ENCODE results near the gene RXRG.

The RXRG gene

GRCh38 chr1:165445388-165445787, 462 bp upstream of the RXRG start:
- DNase-seq = no peak

DNA sequence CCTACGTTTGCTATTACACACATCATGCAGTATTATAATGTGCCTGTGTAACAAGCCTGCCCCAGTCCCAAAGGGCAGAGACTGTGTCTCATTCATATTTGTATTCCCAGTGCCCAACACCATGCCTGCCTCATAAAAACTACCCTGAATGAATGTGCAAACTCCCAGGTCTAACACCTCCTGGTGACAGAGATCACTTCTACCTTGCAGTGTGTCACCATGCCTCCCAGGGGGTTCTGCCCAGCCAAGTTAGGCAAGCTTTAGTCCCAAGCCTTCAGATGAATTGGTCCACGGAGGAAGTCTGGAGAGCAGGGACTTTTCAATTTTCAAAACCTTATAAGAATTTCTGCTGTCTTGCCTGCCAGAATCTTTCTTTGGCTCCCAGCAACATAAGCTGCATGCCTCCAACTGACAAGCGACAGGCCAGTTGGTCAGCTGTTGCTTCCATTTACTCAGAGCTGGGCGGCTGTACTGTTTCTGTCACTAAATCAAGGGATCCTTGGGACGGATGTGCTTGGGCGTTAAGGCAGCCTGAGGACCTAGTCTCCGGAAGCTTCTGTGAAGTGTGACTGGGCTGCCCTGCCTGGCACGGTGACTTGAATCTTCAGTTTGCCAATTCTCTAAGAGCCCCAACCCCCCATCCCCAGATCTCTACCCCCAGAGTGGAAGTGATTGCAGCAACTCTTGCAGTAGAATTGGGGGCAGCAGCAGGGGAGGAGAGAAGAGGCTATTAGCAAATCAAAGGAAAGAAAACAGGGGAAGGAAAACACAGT, 1.2 kb downstream of the RXRG start:
- peak; percentile 63 for DNase-seq

DNA sequence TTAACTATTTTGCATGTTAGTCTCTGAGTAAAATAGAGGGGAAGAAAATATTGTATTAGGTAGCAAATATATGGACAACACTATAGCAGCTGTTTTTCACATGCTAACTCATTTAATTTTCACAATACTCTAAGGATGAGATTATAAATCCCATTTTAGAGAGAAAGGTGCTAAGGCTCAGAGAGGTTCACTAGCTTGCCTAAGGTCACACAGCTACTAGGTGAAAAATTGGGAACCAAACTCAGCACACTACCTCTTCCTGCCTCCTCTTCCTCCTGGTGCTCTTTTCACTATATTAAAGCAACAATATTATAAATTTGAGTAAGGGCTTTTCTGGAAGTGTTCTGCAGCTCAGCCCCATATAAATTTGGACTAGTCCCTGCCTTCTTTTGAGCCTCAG, 2.3 kb downstream of the RXRG start:
- no peak for DNase-seq

DNA sequence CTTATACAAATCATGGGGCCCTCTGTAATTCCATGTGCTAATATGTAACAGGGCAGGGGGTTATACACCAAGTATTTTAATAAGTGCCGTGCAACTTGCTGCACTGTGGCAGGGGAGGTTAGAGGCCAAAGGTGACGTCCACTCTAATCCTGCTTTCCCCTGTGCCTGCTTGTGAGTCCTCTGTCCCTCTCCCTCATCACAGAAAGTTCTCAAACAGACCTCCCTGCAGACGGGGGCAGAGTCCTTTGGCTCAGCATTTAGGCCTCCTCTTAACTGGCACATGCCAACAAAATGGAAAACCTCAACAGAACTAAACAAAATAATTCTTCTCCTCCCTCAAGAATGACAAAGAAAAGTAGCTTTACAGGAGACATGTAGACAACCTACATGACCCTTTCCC, 2.9 kb downstream of the RXRG start:
- DNase-seq = no peak

DNA sequence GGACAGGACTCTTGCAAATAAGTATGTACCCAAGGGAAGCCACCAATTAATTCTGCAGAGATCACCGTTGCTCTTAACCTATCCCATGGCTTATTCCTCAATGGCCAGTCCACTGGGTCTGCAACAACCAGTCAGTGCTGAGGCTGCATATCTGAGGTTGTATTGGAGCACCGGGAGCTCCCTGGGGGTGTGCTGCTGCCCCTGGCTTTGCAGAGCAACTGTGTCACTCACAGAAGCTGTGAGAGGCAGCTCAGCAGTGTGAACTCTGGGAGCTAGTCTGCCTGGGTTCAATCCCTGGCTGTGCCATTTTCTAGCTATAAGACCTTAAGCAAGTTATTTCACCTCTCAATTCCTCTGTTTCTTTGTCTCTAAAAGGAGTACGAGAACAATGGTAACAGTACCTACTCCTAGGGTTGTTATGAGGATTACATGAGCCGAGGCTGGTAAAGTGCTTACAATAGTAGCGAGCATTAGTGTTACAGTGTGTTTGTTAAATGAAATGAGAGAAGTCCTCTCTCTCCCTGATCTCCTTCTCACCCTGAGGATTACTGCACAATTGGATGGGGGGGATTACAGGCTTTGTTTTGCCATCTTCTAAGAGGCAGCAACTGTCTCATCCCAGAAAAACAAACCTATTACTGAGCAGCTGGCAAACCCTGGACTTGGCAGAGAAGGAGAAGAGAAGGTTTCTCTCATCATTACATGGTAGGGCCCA, 3.6 kb downstream of the RXRG start:
- no peak for DNase-seq

DNA sequence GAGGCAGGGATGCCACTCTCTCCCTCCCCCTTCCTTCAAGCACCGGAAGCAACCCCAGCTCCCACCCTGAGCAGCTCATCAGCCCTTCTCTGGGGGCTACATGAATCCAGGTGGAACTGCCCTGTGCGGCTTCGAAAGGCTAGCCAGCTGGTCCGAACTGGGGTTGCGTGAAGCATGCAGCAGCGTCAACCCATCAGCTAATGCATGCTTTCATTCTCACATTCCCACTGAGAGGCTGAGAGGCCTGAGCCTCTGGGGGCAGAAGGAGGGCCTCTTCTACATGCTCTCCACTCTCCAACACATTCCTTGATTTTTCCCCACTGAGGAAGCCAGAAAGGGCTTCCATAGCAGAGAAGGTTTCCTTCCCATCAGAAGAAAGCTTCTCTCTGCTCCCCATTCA, 5.6 kb downstream of the RXRG start:
- peak; percentile 78 for DNase-seq

DNA sequence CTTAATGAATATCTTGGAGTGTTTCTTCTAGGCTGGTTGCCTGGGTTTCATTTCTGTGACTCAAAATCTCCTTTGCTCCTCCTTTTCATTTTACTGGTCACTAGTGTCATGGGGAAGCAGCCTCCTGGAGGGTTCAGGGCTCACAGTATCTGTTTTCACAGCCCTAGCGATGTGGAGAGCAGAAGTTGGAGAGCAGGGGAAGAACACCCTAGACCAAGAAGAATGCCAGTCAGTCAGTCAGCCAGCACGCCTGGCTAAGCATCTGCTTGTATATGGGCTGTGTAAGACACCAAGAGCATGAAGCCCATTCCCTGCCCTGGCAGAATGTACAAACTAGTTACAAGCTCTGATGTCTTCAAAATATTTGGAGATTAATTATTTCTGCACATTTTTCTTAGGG, 7.9 kb downstream of the RXRG start:
- DNase-seq = no peak

GRCh38 chr1:165435801-165436200, 9.1 kb downstream of the RXRG start:
- DNase-seq = no peak

DNA sequence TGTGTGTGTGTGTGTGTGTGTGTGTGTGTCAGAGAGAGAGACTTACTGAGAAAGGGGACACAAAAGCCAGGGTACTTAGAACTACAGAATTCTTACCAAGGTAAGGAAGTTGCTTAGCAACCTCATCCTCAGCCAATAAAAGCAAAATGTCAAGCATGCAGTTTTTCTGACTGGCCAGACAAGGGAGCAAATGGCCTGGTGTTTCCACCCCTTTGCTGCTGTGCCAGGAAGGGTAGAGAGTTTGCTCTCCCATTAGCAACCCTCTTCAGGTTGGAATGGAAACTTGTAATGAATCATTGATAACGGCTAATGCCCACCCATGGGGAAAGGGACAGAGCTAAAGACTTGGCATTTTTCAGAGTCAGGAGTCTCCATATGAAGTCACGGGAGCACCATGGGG, 10.6 kb downstream of the RXRG start:
- DNase-seq = peak; percentile 78

- DNase-seq = no peak
These were observed 13.8 kb downstream of the RXRG start for GRCh38 chr1:165431079-165431478.

DNA sequence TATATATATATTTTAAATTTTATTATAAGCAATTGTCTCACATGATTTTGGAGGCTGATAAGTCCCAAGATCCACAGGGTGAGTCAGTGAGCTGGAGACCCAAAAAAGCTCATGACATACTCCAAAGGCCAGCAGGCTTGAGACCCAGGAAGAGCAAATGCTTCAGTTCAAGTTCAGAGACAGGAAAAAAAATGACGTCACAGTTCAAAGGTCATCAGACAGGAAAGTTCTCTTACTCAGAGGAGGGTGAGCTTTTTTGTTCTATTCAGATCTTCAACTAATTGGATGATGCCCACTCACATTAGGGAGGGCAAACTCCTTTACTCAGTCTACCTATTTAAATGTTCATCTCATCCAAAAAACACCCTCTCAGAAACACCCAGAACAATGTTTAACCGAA, 18.2 kb downstream of the RXRG start:
- DNase-seq = no peak

GRCh38 chr1:165425621-165426020, 19.3 kb downstream of the RXRG start:
- no peak for DNase-seq

- DNase-seq = no peak
These were observed 20.3 kb downstream of the RXRG start for GRCh38 chr1:165424454-165425216.

- DNase-seq = peak; percentile 83
These were observed 21.8 kb downstream of the RXRG start for GRCh38 chr1:165423136-165423535.

DNA sequence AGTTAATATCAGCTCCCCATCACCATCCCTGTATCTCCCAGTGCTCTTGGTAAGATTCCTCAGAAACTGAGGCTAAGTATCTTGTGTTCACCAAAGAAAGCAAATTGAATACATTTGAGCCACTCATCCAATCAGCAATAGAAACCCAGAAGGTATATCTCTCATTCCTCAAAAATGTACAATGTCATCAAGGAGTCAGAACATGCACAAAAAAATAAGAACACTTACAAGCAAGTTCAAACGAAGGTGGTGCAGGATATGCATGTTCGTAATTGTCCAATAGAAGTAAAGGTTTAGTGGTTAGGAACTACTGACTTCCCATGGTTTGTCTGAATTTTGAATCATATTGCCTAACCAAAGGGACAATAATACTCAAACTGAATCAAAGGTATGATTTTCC, 24.3 kb downstream of the RXRG start:
- DNase-seq = no peak

DNA sequence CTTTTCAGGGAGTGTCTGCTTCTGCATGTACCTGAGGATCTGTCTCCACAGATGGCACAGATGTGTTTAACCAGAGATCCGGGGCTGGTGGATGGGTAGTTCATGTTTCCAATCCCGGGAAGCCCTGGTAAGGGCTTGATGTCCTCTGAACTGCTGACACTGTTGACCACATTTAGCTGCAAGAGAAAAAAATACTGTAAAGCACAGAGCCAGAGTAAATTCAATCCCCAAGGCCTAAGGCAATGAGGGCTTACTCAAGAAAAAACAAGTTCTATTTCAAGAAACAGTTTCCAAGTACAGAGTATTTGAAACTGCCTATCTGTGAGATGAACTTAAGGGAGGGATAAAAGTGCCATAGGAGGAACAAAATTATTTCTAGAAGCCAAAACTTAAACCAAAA, 25.1 kb downstream of the RXRG start:
- no peak for DNase-seq

- DNase-seq = no peak
These were observed 26.7 kb downstream of the RXRG start for GRCh38 chr1:165418195-165418594.

DNA sequence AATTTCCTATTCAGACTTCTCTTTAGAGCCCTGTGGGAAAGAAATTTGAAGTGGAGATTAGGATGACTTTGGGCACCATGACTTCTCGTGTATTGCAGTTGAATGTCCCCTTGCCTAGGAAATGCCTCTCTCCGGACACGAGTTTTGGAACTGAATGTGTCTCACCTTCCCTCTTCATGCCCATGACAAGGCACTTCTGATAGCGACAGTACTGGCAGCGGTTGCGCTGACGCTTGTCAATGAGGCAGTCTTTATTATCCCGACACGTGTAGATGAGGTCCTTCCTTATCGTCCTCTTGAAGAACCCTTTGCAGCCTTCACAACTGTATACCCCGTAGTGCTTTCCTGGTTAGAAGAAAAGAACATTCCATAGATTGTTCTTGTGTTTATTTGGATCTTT, 28.1 kb downstream of the RXRG start:
- no peak for DNase-seq

DNA sequence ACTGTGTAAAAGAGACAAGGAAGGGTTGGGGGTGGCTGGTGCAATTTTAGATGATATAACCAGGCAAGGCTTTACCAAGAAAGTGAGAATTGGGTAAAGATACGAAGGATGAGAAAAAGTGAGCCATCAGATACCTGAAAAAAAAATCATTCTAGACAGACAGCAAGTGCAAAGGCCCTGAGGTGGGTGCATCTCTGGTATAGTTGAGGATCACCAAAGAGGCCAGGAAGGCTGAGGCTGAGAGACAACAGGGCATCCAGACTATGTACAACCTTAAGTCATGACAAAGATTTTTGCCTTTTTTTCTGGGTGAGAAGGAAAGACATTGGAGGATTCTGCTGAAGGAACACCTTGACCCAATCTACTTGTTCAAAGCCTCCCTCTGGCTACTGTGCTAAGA, 29.9 kb downstream of the RXRG start:
- DNase-seq = no peak

DNA sequence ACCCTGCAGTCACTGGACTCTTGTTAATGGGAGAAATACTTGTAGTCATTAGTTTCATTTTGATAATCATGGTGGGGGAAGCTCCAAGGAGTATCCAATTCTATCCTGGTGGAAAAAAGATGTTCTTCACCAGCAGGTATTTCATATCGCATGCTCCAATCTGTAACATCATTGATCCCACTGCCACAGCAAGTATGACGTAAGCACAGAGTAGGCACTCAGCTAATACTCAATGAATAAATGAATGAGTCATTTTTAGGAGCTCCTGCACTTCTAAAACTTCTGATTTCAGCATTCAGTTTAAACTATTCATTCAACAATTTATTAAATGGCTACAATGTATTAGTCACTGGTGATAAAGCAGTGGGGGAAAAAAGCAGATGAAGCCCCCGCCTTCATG, 30.3 kb downstream of the RXRG start:
- DNase-seq = no peak

GRCh38 chr1:165411396-165411795, 33.5 kb downstream of the RXRG start:
- peak; percentile 67 for DNase-seq

GRCh38 chr1:165409657-165410358, 35.1 kb downstream of the RXRG start:
- DNase-seq = peak; percentile 62

GRCh38 chr1:165408518-165408917, 36.4 kb downstream of the RXRG start:
- no peak for DNase-seq

Measured in eye (tissue), 1 donor.